DMS153 (cell line): ENCODE results near the gene EGFLAM.
"Not testable (repeated sequence)": the region's sequence is repeated elsewhere in the genome, so short reads cannot be mapped to it uniquely, and the experiment has no call there.

Experiments
- DNase-seq: peaks from one replicate; lab custom pipeline; 2025; lab: John Stamatoyannopoulos, UW

EGFLAM gene

GRCh38 chr5:38376404-38376803 is 118.0 kb downstream of the EGFLAM start:
- no peak for DNase-seq

DNA sequence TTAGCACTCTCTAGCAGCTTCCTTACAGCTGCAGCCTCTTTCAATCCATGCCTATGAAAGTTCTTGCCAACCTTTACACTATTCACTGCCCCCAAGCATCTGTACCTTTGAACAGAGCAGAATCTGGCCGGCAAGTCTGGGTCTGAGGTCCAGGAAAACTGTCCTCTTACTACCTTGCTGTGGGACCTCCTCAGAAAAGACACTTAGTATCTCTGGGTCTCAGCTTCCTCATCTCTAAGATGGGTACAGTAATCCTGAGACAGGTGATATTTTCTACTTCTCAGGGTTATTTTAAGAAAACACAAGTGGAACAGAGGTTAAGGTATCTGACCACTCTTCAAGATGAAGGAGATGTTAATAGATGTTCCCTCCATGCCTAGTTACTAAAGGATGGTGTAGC is 120.2 kb downstream of the EGFLAM start:
- no peak for DNase-seq

GRCh38 chr5:38379350-38379937 is 121.1 kb downstream of the EGFLAM start:
- no peak for DNase-seq

- no peak for DNase-seq
These were observed 122.2 kb downstream of the EGFLAM start for GRCh38 chr5:38380537-38380936.

DNA sequence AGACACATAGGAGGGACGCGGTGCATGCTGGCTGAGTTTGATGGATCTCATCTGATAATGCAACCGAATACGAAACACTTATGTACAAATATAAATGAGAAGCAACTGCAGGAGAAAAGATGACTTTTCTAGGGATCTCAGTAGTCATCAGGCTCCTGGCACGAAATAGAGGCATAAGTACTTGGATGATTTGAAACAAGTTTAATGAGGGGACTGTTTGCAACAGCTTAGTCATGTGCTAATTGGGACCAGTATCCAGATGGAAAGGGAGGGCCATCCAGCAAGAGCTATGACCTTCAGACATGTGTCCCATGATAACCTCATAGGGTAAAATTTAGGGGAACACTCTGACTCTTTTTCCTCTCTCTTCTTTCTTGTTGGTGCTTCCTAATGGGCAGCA is 123.0 kb downstream of the EGFLAM start:
- DNase-seq, result no peak

- peak; percentile 68 for DNase-seq
These were observed 124.5 kb downstream of the EGFLAM start for GRCh38 chr5:38382898-38383297.

- DNase-seq, result no peak
These were observed 125.3 kb downstream of the EGFLAM start for GRCh38 chr5:38383701-38384100.

- no peak for DNase-seq
These were observed 126.0 kb downstream of the EGFLAM start for GRCh38 chr5:38384396-38384795.

DNA sequence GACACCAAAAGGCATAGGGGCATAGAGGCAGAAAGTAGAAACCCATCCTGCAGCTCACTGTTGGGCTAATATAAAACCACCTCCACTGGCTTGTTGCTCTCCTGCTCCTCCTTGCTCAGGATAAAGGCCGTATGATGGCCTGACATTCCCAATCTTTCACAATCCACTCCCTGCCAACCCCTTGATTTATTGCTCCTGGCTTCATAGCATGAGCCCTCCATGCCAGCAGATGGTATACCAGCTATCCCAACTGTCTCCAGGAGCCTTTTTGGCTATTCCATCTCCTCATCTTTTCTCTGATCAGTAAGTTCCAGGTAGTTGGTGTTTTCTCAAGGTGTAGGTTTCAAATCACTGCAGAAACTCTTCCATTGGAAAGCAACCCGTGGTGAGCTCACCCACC is 128.8 kb downstream of the EGFLAM start:
- DNase-seq, result no peak

DNA sequence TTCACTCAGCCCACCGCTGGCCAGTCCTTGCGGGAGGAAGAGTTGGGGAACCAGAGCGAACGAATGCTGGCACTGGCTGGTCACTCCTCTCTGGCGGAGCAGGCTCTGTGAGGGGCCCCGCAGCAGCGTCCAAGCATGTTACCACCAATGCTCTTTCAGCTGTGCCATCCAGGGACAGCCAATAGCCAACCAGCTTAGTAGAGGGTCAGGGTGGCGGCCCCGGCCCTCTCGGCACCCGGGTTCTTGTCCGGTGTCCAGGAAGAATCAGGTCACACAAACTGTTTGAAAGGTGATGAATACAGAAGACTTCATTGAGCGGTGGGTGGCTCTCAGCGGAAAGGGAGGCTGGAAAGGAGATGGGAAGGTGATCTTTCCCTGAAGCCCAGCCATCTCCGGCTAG is 135.3 kb downstream of the EGFLAM start:
- no peak for DNase-seq

DNA sequence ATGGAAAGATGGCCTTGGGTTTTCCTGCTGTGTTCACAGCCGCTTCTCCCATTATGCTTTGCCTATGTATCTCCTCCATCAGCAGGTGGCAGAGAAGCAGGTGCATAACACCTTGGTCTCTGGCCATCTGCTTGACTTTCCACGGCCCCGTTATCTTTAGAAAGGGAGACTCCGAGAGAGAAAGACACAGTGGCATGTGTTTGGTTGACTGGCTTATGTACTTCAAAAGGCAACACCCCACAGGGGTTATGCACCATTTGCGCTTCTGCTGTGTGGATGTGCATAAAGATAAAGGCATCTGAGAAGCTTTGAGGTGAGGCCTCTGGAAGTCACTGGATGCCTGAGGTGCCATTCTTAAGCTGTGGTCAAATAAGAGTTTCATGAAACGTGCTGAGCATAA is 138.4 kb downstream of the EGFLAM start:
- no peak for DNase-seq

DNA sequence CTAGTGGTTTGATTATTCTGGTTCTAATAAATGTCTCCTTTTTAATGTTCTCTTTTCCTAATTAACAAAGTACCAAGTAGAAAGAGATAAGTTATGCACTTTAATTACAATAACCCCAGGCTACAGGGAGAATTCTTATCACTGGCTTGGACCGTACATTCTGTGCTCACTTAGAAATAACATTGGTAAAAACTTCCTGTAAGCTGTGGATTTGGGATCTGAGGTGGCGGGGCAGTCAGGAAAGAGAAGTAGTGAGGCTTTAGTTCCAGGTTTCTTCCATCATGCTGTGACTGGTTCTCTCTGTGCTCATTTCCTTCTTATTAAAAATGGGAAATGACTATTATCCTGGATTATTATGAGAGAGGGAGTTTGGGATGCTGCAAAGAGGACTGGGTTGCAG is 142.0 kb downstream of the EGFLAM start:
- DNase-seq, result no peak

DNA sequence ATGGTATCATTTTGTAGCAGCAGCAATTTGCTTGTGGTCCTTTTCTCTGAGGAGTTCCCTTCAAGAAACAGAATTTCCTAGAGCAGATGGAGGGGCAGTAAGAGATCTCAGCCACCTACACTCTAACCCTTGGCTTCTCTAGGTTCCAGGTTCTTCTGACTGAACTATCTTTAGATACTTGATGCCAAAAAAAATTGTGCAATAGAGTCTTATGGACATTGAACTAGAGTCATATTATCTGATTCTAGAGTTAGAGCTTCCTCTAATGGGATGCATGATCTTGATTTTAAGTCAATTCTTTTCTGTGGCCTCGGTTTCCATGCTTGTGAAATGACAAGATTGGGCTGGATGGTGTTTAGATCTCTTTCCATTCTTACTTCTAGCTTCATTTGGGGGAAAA is 142.8 kb downstream of the EGFLAM start:
- no peak for DNase-seq

DNA sequence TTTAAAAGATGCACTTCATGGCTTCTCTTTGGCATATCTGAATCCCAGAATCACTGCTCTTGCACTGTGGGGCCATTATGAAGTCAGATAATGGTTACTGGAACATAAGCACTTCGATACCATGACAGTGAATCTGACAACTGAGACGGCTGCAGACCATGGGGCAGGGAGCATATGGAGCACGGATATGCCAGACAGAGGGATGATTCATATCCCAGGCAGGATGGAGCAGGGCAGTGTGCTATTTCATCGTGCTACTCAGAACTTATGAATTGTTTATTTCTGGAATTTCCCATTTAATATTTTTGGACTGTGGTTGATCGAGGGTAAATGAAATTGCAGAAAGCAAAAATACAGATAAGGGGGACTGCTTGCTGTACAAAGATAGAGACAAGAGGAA is 145.0 kb downstream of the EGFLAM start:
- DNase-seq, result no peak

DNA sequence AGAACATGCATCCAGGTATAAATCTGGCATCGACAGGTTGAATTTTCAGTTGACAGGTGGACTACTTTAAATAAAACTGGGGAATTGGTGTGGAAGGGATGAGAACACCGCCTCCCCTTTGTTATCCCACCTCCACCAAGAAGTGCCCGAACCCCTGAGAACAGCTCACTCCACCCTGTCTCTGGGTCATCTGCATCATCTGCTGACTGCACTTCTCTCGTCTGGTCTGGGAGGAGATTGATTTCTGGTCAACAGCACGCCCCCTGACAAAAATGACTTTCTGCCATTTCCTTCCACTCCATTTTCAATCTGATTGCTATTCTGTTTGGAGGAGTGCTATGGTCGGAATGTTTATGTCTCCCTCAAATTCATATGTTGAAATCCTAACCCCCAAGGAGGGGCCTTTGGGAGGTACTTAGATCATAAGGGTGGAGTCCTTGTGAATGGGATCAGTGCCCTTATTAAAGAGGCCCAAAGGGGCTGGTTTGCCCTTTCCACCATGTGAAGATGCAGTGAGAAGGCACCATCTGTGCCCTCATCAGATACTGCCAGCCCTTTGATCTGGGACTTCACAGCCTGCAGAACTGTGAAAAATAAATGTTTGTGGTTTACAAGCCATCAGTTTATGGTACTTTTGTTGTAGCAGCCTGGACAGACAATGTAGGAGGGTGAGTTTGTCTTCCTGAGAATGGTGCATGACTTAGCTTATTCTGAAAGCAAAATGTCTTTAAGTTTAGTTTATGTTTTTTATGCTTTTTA is 145.7 kb downstream of the EGFLAM start:
- DNase-seq, result no peak

- no peak for DNase-seq
These were observed 146.4 kb downstream of the EGFLAM start for GRCh38 chr5:38404667-38405276.

GRCh38 chr5:38408446-38409198 is 150.3 kb downstream of the EGFLAM start:
- DNase-seq, result no peak

GRCh38 chr5:38410304-38410990 is 152.1 kb downstream of the EGFLAM start:
- no peak for DNase-seq

DNA sequence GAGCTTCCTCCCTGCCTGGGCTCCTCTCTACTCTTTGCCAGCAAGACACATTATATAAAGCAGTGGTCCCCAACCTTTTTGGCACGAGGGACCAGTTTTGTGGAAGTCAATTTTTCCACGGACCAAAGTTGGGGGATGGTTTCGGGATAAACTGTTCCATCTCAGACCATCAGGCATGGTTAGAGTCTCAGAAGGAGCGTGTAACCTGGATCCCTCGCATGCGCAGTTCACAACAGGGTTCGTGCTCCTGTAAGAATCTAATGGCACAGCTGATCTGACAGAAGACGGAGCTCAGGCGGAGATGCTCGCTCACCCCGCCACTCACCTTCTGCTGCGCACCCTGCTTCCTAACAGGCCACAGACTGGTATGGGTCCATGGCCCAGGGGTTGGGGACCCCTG is 155.3 kb downstream of the EGFLAM start:
- no peak for DNase-seq

DNA sequence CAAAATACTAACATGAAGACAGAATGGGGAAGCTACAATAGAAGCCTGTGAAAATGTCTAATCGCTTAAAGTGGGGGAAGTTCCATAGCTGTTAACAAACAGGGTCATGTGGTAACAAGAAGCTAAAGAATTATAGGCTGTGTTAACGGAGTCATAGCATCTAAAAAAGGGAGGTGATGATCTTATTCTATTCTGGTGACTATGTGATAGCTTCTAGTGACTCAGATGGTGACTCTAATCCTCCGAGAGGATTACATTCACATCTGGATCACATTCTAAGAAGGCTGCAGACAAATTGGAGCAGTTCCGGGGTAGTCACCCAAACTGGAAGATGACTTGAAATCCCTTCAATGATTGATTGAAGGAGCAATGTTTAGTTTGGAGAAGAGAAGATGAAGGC is 156.0 kb downstream of the EGFLAM start:
- no peak for DNase-seq

DNA sequence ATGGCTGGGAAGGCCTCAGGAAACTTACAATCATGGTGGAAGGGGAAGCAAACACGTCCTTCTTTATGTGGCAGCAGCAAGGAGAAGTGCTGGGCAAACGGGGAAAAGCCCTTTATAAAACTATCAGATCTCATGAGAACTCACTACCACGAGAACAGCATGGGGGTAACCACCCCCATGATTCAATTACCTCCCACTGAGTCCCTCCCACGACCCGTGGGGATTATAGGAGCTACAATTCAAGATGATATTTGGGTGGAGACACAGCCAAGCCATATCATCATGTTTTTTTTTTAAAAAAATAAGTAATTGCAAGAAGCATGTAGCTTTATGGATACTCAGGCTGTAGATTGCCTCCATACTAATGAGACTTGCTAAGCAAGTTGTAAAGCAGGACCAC is 157.4 kb downstream of the EGFLAM start:
- DNase-seq, result not testable (repeated sequence)

DNA sequence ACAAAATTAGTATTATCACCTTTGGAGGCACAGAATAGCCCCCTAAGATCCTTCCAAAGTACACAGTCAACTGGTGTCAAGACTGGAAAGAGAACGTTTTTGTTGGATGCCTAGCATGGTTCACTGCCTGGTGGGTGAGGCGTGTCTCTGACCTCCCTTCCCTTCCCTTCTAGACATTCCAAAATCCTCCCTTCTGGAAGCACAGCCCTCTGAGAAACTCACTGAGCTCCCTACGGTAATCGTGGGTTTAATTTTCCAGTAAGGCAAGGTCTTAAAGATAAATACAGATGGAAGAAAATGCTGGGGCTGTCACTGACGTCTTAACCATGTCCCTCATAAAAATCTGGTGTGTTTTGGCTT is 159.3 kb downstream of the EGFLAM start:
- no peak for DNase-seq
